Measurements from ENCODE around the gene SRGAP3. TPM values are rescaled to one million over a fixed set of nuclear protein-coding genes. Genes with fewer than 3 reads are reported as not detected.

Gene SRGAP3
- total RNA-seq, 4 donors from 2014 or later, result 7.5 to 33.8 (median 16.0) TPM

GRCh38 chr3:9071936-9072666 is 177.3 kb downstream of the SRGAP3 start:
- intact Hi-C loops (cut with DNase I; ENCODE audit: low total_unique reads) (no loop called here), in situ Hi-C loops (cut with MboI; ENCODE audit: low pct_ligation_motif_present in 1 of 4, low pct_unique_long_range_greater_than_20kb in 1 of 4, low sequenced_read_pairs in 3 of 4) (no loop called here)
- no peak for DNase-seq
- Histone ChIP-seq H3K4me1 (no peaks in the 10 kb centered on the region), H3K36me3 (no peaks in the 10 kb centered on the region), H3K27me3 (no peaks in the 10 kb centered on the region), H3K4me3 (no peak overlapping the region), H3K27ac (no peak overlapping the region), H3K9me3 (no peaks in the 10 kb centered on the region)
- 84 to 90% methylated on average over 2 to 10 of the region's 10 CpGs for WGBS, 2 donors (ENCODE audit: low coverage in 1 of 2)
- no peak for TF ChIP-seq EP300 (IDR thresholded peaks at IDR 0.05; ENCODE audit: low read depth)
- TF ChIP-seq POLR2AphosphoS5 (IDR thresholded peaks at IDR 0.05), result no peak
- TF ChIP-seq CTCF (IDR thresholded peaks at IDR 0.05), result no peak

GRCh38 chr3:9070961-9071360 is 178.5 kb downstream of the SRGAP3 start:
- TF ChIP-seq POLR2AphosphoS5 (IDR thresholded peaks at IDR 0.05) (no peak), CTCF (IDR thresholded peaks at IDR 0.05) (no peak), POLR2A (IDR thresholded peaks at IDR 0.05) (no peak), EP300 (IDR thresholded peaks at IDR 0.05; ENCODE audit: low read depth) (no peak)
- Histone ChIP-seq H3K27ac (no peak overlapping the region), H3K9me3 (no peaks in the 10 kb centered on the region), H3K4me3 (no peak overlapping the region), H3K36me3 (no peaks in the 10 kb centered on the region), H3K4me1 (no peaks in the 10 kb centered on the region), H3K27me3 (no peaks in the 10 kb centered on the region)
- 92% methylated on average over 2 of the region's 2 CpGs; no CpG with 5 or more reads in 1 of the 2 donors for WGBS, 2 donors (ENCODE audit: low coverage in 1 of 2)
- no peak for DNase-seq
- intact Hi-C loops (cut with DNase I; ENCODE audit: low total_unique reads) (no loop called here), in situ Hi-C loops (cut with MboI; ENCODE audit: low pct_ligation_motif_present in 1 of 4, low pct_unique_long_range_greater_than_20kb in 1 of 4, low sequenced_read_pairs in 3 of 4) (no loop called here)

DNA sequence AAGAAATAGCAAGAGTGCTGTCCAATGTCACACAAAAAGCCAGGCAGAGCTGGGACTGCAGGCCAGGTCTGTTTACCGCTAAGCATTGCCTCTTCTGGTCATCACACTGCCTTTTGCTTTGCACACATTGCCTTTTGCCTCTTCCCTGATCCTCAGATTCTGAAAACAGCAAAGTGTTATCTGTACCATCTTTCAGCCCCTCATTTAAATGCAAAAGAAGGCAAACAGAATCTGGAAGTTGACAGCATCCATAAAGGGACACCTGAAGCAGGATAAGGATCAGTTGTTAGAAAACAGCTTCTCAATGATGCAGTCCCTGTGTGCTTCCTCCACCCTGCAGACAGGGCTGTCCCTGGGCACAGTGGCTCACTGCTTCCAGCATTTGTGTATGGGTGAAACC is 179.5 kb downstream of the SRGAP3 start:
- H3K36me3 ChIP-seq, result no peaks in the 10 kb centered on the region
- H3K4me3 ChIP-seq, result no peak overlapping the region
- no peaks in the 10 kb centered on the region for H3K9me3 ChIP-seq
- no peaks in the 10 kb centered on the region for H3K4me1 ChIP-seq
- TF ChIP-seq POLR2AphosphoS5 (IDR thresholded peaks at IDR 0.05) (no peak), POLR2A (IDR thresholded peaks at IDR 0.05) (no peak)
- no peak overlapping the region for H3K27ac ChIP-seq
- 88% methylated on average over 1 of the region's 1 CpG for WGBS, 2 donors (ENCODE audit: low coverage in 1 of 2)
- H3K27me3 ChIP-seq, result no peaks in the 10 kb centered on the region
- in situ Hi-C loops (cut with MboI; ENCODE audit: low pct_ligation_motif_present in 1 of 4, low pct_unique_long_range_greater_than_20kb in 1 of 4, low sequenced_read_pairs in 3 of 4), result loop anchor here in 3 of 4 donors (5.0 to 10.0 kb wide), 3 partner anchors 75 to 98 kb away; no protein-coding TSS in a partner anchor
- intact Hi-C loops (cut with DNase I; ENCODE audit: low total_unique reads), result loop anchor here (5.0 kb wide), 1 partner anchor 83 kb away; no protein-coding TSS in a partner anchor
- DNase-seq, result no peak

- Histone ChIP-seq H3K4me3 (no peak overlapping the region), H3K4me1 (no peaks in the 10 kb centered on the region), H3K36me3 (no peaks in the 10 kb centered on the region), H3K27ac (no peak overlapping the region), H3K9me3 (no peaks in the 10 kb centered on the region), H3K27me3 (no peaks in the 10 kb centered on the region)
- DNase-seq, result no peak
- intact Hi-C loops (cut with DNase I; ENCODE audit: low total_unique reads) (loop anchor here (5.0 kb wide), 1 partner anchor 81 kb away; no protein-coding TSS in a partner anchor), in situ Hi-C loops (cut with MboI; ENCODE audit: low pct_ligation_motif_present in 1 of 4, low pct_unique_long_range_greater_than_20kb in 1 of 4, low sequenced_read_pairs in 3 of 4) (loop anchor here in 3 of 4 donors (5.0 to 10.0 kb wide), 3 partner anchors 73 to 96 kb away; no protein-coding TSS in a partner anchor)
- WGBS, 2 donors (ENCODE audit: low coverage in 1 of 2), result 60 to 66% methylated on average over 5 of the region's 5 CpGs
- TF ChIP-seq EP300 (IDR thresholded peaks at IDR 0.05; ENCODE audit: low read depth), result no peak
- no peak for TF ChIP-seq CTCF (IDR thresholded peaks at IDR 0.05)
- TF ChIP-seq POLR2AphosphoS5 (IDR thresholded peaks at IDR 0.05), result no peak
Measured at GRCh38 chr3:9068051-9068450, 181.4 kb downstream of the SRGAP3 start.
